Fibroblast of pulmonary artery (primary cell): Measurements from ENCODE around the gene DNMT3A.

ENCODE experiments used
- DNase-seq: peaks from one replicate; pipeline ENCODE4 v3.0.0-alpha.2; 2010; ENCODE audit warnings: low read depth
- H3K4me3 ChIP-seq: replicated peaks from 2 replicates; pipeline ENCODE4 v1.5.1; 2011; ENCODE audit warnings: low read depth, mild to moderate bottlenecking, control low read depth, low read length, moderate library complexity
- TF ChIP-seq, protein P1 (sequence below): IDR thresholded peaks from 2 replicates; pipeline ENCODE4 v1.5.1; 2011; ENCODE audit warnings: mild to moderate bottlenecking, control low read depth, low read length, inconsistent platforms; ENCODE audit errors: missing control alignments

Gene DNMT3A

GRCh38 chr2:25367296-25367695 is 25.6 kb upstream of the DNMT3A start:
- DNase-seq = no peak
- TF ChIP-seq, protein P1, sequence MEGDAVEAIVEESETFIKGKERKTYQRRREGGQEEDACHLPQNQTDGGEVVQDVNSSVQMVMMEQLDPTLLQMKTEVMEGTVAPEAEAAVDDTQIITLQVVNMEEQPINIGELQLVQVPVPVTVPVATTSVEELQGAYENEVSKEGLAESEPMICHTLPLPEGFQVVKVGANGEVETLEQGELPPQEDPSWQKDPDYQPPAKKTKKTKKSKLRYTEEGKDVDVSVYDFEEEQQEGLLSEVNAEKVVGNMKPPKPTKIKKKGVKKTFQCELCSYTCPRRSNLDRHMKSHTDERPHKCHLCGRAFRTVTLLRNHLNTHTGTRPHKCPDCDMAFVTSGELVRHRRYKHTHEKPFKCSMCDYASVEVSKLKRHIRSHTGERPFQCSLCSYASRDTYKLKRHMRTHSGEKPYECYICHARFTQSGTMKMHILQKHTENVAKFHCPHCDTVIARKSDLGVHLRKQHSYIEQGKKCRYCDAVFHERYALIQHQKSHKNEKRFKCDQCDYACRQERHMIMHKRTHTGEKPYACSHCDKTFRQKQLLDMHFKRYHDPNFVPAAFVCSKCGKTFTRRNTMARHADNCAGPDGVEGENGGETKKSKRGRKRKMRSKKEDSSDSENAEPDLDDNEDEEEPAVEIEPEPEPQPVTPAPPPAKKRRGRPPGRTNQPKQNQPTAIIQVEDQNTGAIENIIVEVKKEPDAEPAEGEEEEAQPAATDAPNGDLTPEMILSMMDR = no peak
- no peak overlapping the region for H3K4me3 ChIP-seq

- TF ChIP-seq, protein P1 = no peak
- no peak for DNase-seq
- H3K4me3 ChIP-seq = no peak overlapping the region
Measured at GRCh38 chr2:25366629-25367028, 24.9 kb upstream of the DNMT3A start.

- no peak overlapping the region for H3K4me3 ChIP-seq
- no peak for DNase-seq
- TF ChIP-seq, protein P1 = no peak
Measured at GRCh38 chr2:25365241-25365640, 23.5 kb upstream of the DNMT3A start.

DNA sequence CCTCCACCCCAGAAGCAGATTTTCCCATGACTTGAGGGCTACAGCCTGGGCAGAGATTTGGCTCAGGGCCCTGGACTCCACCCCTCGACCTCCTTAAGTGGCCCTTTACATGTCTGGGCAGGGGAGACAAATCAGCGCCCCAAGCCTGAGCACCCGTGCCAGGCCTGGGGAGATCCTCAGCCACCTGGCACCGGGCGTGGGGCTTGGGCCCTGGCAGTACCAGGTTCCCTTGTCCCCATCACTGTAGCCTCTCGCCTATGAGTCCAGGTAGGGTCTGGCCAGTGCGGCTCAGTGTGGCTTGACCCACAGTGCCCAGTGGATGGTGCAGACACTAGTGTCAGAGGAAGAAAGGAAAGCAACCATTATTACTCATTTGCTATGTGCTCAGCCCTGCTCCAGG is 22.0 kb upstream of the DNMT3A start:
- TF ChIP-seq, protein P1 = no peak

DNA sequence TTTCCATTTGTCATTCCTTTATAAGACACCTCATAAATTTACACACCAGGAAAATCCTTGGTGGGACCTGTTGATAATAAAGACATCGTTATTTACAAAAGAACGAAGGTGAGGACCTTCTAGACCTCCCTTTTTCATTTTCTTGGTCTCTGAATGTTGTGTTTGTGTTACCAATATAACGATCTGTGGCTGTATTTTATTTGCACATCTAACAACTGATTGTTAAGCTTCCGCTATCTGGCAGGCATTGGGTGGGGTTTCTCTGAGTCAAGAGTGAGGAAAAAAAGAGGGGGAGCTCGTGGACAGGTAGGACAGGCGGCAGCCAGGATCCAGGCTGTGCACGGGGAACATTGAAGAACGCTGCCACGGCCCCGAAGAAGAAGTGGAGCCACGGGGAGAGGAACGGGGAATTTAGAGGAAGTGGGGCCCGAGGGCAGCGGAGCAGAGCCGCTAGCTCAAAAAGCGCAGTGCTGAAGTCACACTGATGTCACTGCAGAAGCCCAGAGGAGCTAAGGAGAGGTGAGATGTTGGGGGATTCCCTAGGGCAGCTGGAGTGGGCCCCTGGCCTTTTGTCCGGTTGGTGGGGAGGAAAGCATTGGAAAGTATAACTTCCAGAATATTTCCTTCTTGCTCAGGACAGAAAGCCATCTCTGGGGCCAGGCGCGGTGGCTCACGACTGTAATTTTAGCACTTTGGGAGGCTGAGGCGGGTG is 20.9 kb upstream of the DNMT3A start:
- DNase-seq = no peak

More for the DNA sequence above, 22.0 kb upstream of the DNMT3A start:
- H3K4me3 ChIP-seq = no peak overlapping the region
- DNase-seq = no peak

DNA sequence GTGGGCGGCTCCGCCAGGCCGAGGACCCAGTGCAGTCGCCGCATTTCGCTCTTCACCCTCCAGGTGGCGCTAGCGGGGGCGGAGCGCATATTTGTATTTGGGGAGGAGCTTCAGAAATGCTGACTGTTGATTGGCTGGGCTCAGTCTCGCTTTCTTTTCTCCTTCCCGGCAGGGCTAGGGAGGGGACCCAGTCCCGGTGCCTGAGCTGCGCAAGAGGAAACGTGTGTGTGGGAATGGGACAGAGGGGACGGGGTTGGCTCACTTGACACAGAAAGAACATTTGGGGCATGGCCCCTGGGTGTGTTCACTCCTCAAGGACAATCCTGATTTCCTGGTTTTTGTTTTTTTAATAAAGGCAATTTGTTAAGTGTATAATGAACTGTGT is 20.3 kb upstream of the DNMT3A start:
- peak; percentile 92 for DNase-seq
- TF ChIP-seq, protein P1 = peak; percentile 95
- peak overlapping the region; percentile 40 for H3K4me3 ChIP-seq

More for the DNA sequence above, 20.9 kb upstream of the DNMT3A start:
- peak overlapping the region; percentile 40 for H3K4me3 ChIP-seq
- TF ChIP-seq, protein P1 = no peak

- TF ChIP-seq, protein P1 = no peak
- DNase-seq = no peak
- peak overlapping the region; percentile 28 for H3K4me3 ChIP-seq
Measured at GRCh38 chr2:25361261-25362048, 19.7 kb upstream of the DNMT3A start.
